Neural progenitor cell (in vitro differentiated cells): ENCODE measurements around the gene PSMA7. TPM values are rescaled to one million over a fixed set of nuclear protein-coding genes. Genes with fewer than 3 reads are reported as not detected.
"Not testable (repeated sequence)": the region's sequence is repeated elsewhere in the genome, so short reads cannot be mapped to it uniquely, and the experiment has no call there.

Experiments
- DNase-seq: peaks from one replicate; pipeline ENCODE4 v3.0.0-alpha.2; 2016; ENCODE audit warnings: low spot score
- H2AFZ ChIP-seq: fragments of 200-600 bp; sonication (generic); replicated peaks from 2 replicates; pipeline ENCODE4 v1.6.1; 2016; ENCODE audit warnings: antibody characterized with exemption
- H3F3A ChIP-seq: fragments of 200-600 bp; sonication (generic); 2 replicates; pipeline ENCODE4 v1.6.1; 2016; ENCODE audit warnings: antibody characterized with exemption, low read depth
- H3K27ac ChIP-seq: fragments of 200-600 bp; sonication (generic); 2 replicates; pipeline ENCODE4 v1.5.1; 2016; ENCODE audit warnings: mild to moderate bottlenecking
- H3K27me3 ChIP-seq: fragments of 200-600 bp; sonication (generic); 2 replicates; pipeline ENCODE4 v1.6.1; 2016; ENCODE audit warnings: mild to moderate bottlenecking, moderate library complexity
- H3K36me3 ChIP-seq: fragments of 200-600 bp; sonication (generic); 2 replicates; pipeline ENCODE4 v1.5.1; 2016
- H3K4me1 ChIP-seq: fragments of 200-600 bp; sonication (generic); 2 replicates; pipeline ENCODE4 v1.6.1; 2016; ENCODE audit warnings: mixed run types
- H3K4me2 ChIP-seq: fragments of 200-600 bp; sonication (generic); 2 replicates; pipeline ENCODE4 v1.6.1; 2016
- H3K4me3 ChIP-seq: fragments of 200-600 bp; sonication (generic); 2 replicates; pipeline ENCODE4 v1.5.1; 2016
- H3K79me2 ChIP-seq: fragments of 200-600 bp; sonication (generic); 2 replicates; pipeline ENCODE4 v1.6.1; 2016; ENCODE audit warnings: low read depth
- H3K9ac ChIP-seq: fragments of 200-600 bp; sonication (generic); 2 replicates; pipeline ENCODE4 v1.6.1; 2016
- H3K9me3 ChIP-seq: fragments of 200-600 bp; sonication (generic); 2 replicates; pipeline ENCODE4 v1.5.1; 2016; ENCODE audit warnings: low read depth
- H4K20me1 ChIP-seq: fragments of 200-600 bp; sonication (generic); 2 replicates; pipeline ENCODE4 v1.6.1; 2016; ENCODE audit warnings: low read depth
- H3K27ac Mint-ChIP-seq: 3 replicates; pipeline ENCODE4 v1.8.0; 2021; ENCODE audit warnings: mixed read lengths
- H3K27me3 Mint-ChIP-seq: 2 replicates; pipeline ENCODE4 v1.8.0; 2022; ENCODE audit warnings: low read depth, mild to moderate bottlenecking, inconsistent platforms, moderate library complexity, mixed read lengths; ENCODE audit not compliant: insufficient read depth
- H3K36me3 Mint-ChIP-seq: 3 replicates; pipeline ENCODE4 v1.8.0; 2021; ENCODE audit warnings: mixed read lengths
- H3K4me1 Mint-ChIP-seq: 3 replicates; pipeline ENCODE4 v1.8.0; 2021; ENCODE audit warnings: mixed read lengths
- H3K4me3 Mint-ChIP-seq: 3 replicates; pipeline ENCODE4 v1.8.0; 2021; ENCODE audit warnings: mild to moderate bottlenecking, moderate library complexity, mixed read lengths
- H3K9me3 Mint-ChIP-seq: 3 replicates; pipeline ENCODE4 v1.8.0; 2020; ENCODE audit warnings: mixed read lengths
- EZH2 ChIP-seq: fragments of 200-600 bp; sonication (generic); IDR thresholded peaks from 2 replicates; pipeline ENCODE4 v1.6.1; 2017; ENCODE audit warnings: antibody characterized with exemption, mild to moderate bottlenecking, moderate library complexity
- EZH2phosphoT487 ChIP-seq: fragments of 200-600 bp; sonication (generic); IDR thresholded peaks from 2 replicates; pipeline ENCODE4 v1.6.1; 2017; ENCODE audit warnings: antibody characterized with exemption
- total RNA-seq: library from RNA; depleted of rRNA; stranded (reverse); fragments of >200 nt; gene quantifications from 2 replicates; pipeline ENCODE4 v1.2.3, GENCODE V29; 2015; ENCODE audit warnings: low replicate concordance
- TF ChIP-seq, protein P1 (sequence below): fragments of 200-600 bp; sonication (generic); IDR thresholded peaks from 2 replicates; pipeline ENCODE4 v1.5.1; 2017; ENCODE audit warnings: antibody characterized with exemption, mild to moderate bottlenecking

The PSMA7 gene
- total RNA-seq, 1 donor from 2014 or later: 237 TPM

DNA sequence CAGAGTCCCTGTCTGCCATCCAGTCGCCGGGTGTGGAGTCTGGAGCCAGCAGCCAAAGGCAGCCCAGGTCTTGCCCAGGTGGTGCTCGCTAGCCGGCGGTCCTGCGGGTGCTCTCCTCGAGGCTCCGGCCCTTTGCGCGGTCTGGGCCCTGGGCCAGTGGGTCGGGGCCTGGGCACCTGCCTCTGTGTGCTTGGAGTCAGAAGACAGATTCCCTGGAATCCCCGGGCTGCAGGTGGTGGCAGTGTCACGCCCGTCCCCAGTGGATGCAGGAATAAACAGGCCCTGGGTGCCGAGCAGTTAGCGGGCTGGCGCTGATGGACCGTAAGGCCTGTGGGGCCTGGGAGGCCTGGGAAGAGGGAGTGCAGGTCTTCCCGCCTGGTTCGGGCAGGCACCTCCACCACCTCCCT, 5.7 kb upstream of the PSMA7 start:
- Mint-ChIP-seq H3K27ac (no peak overlapping the region), H3K4me1 (peaks cover 23% of the 10 kb centered on the region), H3K36me3 (peaks cover 33% of the 10 kb centered on the region), H3K4me3 (no peak overlapping the region), H3K27me3 (peaks cover 12% of the 10 kb centered on the region), H3K9me3 (peaks cover 5% of the 10 kb centered on the region)
- Histone ChIP-seq H3K9me3 (no peaks in the 10 kb centered on the region), H3K79me2 (peaks cover 100% of the 10 kb centered on the region), H3K27ac (no peak overlapping the region), H2AFZ (no peak overlapping the region), H3K27me3 (no peaks in the 10 kb centered on the region), H3K9ac (no peak overlapping the region), H3K4me2 (no peak overlapping the region), H3K4me1 (peaks cover 5% of the 10 kb centered on the region), H3K36me3 (no peaks in the 10 kb centered on the region), H3K4me3 (no peak overlapping the region), H3F3A (no peaks in the 10 kb centered on the region), H4K20me1 (peaks cover 84% of the 10 kb centered on the region)
- DNase-seq: no peak
- TF ChIP-seq, protein P1, sequence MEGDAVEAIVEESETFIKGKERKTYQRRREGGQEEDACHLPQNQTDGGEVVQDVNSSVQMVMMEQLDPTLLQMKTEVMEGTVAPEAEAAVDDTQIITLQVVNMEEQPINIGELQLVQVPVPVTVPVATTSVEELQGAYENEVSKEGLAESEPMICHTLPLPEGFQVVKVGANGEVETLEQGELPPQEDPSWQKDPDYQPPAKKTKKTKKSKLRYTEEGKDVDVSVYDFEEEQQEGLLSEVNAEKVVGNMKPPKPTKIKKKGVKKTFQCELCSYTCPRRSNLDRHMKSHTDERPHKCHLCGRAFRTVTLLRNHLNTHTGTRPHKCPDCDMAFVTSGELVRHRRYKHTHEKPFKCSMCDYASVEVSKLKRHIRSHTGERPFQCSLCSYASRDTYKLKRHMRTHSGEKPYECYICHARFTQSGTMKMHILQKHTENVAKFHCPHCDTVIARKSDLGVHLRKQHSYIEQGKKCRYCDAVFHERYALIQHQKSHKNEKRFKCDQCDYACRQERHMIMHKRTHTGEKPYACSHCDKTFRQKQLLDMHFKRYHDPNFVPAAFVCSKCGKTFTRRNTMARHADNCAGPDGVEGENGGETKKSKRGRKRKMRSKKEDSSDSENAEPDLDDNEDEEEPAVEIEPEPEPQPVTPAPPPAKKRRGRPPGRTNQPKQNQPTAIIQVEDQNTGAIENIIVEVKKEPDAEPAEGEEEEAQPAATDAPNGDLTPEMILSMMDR: no peak
- TF ChIP-seq EZH2: no peak
- TF ChIP-seq EZH2phosphoT487: no peak

DNA sequence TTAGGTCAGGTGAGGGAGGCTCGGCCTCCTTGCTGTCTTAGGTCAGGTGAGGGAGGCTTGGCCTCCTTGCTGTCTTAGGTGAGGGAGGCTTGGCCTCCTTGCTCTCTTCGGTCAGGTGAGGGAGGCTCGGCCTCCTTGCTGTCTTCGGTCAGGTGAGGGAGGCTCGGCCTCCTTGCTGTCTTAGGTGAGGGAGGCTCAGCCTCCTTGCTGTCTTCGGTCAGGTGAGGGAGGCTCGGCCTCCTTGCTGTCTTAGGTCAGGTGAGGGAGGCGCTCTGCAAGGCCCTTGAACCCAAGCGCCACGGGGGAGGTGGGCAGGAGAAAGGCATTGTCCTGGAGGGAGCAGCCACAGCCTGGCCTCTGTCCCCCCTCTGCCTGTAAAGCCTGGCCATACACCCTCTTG, 5.2 kb upstream of the PSMA7 start:
- not testable (repeated sequence) for DNase-seq, H3K27me3 ChIP-seq, H3K36me3 ChIP-seq, H3K4me2 ChIP-seq, H3F3A ChIP-seq, H3K27ac ChIP-seq, H3K4me3 ChIP-seq, H3K9me3 ChIP-seq, H2AFZ ChIP-seq, H3K27ac Mint-ChIP-seq, H3K4me1 ChIP-seq, H3K9me3 Mint-ChIP-seq, H3K9ac ChIP-seq, H3K4me3 Mint-ChIP-seq
- H4K20me1 ChIP-seq: peaks cover 82% of the 10 kb centered on the region
- Mint-ChIP-seq H3K27me3 (peaks cover 11% of the 10 kb centered on the region), H3K36me3 (peaks cover 27% of the 10 kb centered on the region), H3K4me1 (peaks cover 23% of the 10 kb centered on the region)
- peaks cover 95% of the 10 kb centered on the region for H3K79me2 ChIP-seq

DNA sequence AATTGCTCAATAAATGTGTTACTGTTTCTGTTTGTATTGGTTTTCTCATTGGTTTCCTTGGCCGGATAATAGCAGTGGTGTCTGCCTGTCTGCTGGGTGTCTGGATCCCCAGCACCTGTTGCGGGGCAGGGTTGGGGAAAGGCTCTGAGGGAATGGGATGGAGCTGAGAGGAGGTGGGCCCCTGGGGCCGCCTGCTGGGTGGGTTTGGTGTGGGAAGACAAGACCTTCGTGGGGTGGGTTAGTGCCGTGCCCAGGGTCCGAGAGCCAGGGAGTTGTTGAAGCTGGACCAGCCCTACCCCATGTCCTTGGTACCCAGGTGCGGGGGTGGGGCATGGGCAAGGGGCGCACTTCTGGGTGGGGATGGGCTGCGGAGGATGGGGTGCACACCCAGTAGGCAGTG, 4.3 kb upstream of the PSMA7 start:
- peaks cover 23% of the 10 kb centered on the region for H3K4me1 Mint-ChIP-seq
- H3K4me3 Mint-ChIP-seq: no peak overlapping the region
- Histone ChIP-seq H3K27me3 (no peaks in the 10 kb centered on the region), H3K79me2 (peaks cover 93% of the 10 kb centered on the region), H2AFZ (no peak overlapping the region), H3K27ac (no peak overlapping the region), H3F3A (no peaks in the 10 kb centered on the region), H4K20me1 (peaks cover 82% of the 10 kb centered on the region), H3K4me2 (no peak overlapping the region), H3K36me3 (no peaks in the 10 kb centered on the region), H3K4me1 (peaks cover 5% of the 10 kb centered on the region), H3K4me3 (no peak overlapping the region), H3K9me3 (no peaks in the 10 kb centered on the region), H3K9ac (no peak overlapping the region)
- H3K36me3 Mint-ChIP-seq: peaks cover 21% of the 10 kb centered on the region
- DNase-seq: no peak
- H3K27me3 Mint-ChIP-seq: peaks cover 11% of the 10 kb centered on the region
- peak overlapping the region; percentile 57 for H3K27ac Mint-ChIP-seq
- TF ChIP-seq EZH2phosphoT487 (no peak), EZH2 (no peak)
- TF ChIP-seq, protein P1: no peak
- no peaks in the 10 kb centered on the region for H3K9me3 Mint-ChIP-seq

DNA sequence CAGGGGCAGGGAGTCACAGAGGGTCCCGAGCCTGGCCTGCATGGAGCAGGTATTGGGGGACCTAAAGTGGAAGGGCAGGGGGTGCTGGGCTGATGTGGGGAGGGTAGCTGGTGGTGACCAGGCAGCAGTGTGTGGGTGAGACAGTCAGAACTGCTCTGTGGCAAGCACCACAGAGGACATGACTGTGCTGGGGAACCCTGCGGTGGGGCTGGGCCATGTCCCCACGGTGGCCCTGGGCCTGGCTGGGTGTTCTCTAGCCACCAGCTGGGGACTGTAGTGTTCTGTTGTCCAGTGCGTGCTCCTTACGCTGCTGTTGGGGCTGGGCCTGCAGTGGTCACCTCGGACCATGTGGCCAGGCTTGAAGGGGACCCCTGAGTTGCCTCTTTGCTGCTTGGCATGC, 3.9 kb upstream of the PSMA7 start:
- TF ChIP-seq EZH2phosphoT487 (no peak), EZH2 (no peak)
- TF ChIP-seq, protein P1: no peak
- Mint-ChIP-seq H3K4me1 (peaks cover 26% of the 10 kb centered on the region), H3K27me3 (peaks cover 14% of the 10 kb centered on the region), H3K9me3 (no peaks in the 10 kb centered on the region), H3K36me3 (peaks cover 19% of the 10 kb centered on the region), H3K27ac (no peak overlapping the region), H3K4me3 (no peak overlapping the region)
- Histone ChIP-seq H3K4me2 (no peak overlapping the region), H3K9me3 (no peaks in the 10 kb centered on the region), H3K4me1 (peaks cover 5% of the 10 kb centered on the region), H3K27me3 (no peaks in the 10 kb centered on the region), H2AFZ (no peak overlapping the region), H4K20me1 (peaks cover 83% of the 10 kb centered on the region), H3K79me2 (peaks cover 93% of the 10 kb centered on the region), H3K4me3 (no peak overlapping the region), H3K36me3 (no peaks in the 10 kb centered on the region), H3K9ac (no peak overlapping the region), H3F3A (peaks cover 2% of the 10 kb centered on the region), H3K27ac (no peak overlapping the region)
- DNase-seq: no peak
